Limb (tissue), 2 donors: ENCODE results near the gene CDC25B.

Experiments
- DNase-seq, 2 donors: peaks; one replicate each; pipeline ENCODE4 v3.0.0-alpha.2; 2016; ENCODE audit errors: extremely low spot score in 2 of 2

The CDC25B gene

DNA sequence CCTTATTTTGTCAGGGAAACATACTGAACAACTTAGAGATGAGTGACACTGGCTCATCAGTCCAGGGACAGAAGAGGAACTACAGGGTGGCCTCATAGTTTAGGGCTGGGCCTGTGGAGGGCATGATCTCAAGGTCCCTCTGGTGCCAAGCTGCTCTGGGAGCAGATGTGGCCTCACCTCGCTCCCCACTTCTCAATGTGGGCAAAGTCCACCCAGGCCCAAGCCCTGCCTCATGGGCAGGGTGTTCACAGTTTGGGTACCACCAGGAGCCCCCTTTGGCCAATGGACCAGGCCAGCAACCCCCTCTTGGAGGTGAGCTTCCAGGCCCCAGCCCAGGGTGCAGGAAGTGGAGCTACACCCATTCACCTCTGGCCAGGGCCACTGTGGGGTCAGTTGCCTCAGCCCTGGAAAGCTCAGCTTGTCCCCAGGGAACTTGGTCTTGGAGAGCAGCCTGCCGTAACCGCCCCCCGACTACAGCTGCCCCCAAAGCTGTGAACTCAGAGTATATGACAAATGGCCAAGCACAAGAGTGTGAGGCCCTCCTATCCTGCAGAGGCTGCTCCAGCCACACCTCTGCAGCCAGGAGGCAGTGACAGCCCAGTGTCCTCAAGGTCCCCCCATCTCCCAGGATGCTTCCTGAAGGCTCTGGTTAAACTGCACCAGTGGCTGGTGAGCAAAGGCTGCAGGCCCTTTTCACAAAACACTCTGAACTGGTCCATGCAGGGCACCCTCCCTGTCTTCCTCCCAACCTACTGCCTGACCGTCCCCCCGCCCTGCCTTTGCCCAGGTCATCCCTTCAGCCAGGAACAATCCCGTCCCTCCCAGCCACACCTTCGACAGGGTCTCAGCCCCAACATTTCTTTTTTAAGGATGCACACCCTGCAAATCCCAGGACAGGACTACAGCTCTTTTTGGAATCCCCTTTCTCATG lies 32.2 kb upstream of the CDC25B start:
- DNase-seq: no peak

DNA sequence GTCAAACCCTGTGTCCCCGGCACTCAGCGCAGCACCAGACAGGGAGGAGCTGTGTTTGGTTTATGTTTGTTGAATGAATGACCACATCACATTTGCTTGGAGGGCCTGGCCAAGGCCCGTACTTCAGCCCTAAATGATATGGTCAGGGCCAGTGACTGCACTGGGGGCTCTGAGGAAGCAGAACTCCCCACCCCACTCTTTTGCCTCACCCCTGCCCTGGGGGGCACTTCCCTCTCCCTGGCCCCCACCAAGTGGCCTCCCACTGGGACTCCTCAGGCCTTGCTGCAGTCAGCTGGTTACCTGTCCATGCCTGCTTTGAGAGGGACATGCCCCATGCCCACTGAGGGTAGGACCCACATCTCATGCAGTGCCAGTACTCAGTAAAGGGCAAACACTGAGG lies 31.5 kb upstream of the CDC25B start:
- DNase-seq: no peak

DNA sequence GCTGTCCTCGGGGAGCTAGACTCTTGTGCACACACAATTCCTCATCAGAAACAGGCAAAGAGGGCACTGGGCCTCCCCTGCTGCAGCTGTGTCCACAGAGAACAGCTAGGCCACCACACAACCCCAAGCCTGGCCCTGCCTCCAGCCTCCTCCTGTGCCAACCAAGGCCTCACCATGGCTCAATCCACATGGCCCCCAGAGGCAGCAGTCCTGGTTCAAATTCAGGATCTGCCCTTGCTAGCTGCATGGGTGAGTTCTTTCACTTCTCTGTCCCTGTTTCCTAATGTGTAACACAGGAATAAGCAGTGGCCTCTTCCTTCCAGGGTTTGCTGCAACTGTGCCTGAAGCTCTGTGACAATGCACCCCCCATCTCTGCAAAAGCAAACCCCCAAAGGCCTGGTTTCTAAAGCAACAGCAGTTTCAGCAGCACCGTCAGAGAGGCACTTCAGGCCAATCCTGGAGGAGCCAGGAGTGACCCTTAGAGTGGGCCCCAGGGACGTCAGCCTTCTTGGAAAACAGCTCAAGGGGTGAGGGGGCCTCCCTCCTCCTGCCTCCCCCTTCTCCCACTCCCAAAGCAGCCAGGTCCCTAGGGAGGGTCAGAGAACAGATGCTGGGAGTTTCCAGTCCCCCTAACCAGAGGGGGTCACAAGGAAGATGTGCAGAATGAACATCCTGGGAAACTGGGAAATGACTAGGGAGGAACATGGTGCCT lies 30.8 kb upstream of the CDC25B start:
- DNase-seq: no peak

DNA sequence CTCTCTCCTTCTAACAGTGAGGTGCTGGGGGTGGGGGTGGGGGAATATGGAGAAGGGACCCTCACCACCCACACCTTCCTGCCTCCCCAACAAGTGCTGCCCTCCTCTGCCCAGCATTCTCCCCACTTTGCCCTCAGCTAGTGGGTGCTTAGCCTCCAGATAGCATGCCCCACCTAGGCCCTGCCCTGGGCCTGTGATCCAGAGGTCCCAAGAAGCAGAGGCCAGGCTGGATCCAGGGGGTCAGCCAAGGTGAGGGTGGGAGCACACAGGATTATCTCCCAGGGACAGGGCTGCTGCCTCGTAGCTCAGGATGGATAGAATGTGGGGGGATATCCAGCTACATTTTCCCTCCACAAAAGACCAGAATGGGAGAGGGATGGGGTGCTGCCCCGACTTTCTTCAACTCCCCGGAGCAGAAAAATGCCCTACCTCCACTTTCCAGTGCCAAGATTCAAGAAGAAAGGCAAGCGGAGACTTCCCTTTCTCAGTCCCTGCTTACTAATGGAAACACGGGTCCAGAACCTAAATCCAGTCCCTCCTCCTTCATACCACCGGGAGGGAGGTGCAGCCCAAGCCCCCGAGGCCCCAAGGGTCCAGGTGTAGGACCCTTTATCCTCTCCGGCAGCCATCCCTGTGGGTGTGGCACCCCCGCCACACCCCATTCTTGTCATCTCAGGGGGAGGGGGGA lies 29.5 kb upstream of the CDC25B start:
- DNase-seq: no peak

DNA sequence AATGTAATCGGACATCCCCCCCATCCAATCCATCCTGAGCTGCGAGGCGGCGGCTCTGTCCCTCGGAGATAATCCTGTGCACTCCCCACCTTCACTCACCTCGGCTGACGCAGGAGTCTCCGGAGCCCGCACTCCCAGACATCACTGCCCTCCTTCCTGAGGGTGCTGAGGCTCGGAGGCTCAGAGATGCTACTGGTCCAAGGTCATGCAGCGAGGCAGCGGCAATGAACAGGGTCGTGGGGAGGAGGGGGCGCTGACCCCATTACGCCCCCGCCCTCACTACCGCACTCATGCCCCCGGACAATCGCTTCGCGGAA lies 29.0 kb upstream of the CDC25B start:
- no peak for DNase-seq

DNA sequence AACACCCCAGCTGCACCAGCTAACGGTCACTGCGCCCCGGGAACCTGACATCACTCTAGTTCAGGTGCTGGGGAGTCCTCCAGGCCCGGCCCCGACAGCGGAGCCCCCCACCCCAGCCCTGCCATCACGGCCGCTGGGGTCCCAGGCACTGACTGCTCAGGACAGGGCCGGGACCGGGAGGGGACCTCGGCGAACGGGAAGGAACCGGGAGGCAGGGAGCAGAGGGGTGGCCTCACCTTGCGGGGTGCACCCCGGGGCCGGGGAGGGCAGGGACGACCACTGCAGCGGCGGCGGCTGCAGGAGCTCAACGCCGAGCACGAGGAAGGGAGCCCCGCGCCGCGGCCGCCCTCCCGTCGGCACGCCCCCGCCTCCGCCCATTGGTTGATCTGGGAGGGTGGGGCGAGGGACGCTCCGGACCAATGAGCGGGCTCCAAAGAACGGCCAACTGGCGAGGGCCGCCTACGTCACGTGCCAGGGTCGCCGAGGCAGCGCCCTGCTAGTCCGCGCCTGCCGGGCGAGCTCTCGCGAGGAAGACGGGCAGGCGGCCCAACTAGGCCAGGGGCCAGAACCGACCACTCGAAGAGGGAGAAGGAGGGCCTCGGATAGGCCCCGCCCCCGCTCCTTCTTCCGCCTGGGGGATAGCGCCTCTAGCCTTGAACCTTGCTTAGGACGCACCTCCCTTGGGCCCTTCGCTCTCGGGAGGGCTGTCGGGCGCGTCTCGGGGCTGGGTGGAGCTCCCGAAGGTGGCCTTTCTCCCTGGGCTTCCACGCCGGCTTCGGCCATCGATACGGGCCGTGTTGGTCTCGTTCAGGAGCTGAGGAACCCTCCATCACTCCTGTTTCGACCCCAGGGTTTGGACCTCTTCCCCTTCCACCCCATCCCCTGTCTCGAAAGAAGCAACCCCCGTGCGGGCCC lies 28.4 kb upstream of the CDC25B start, which contains the start of gene ADISSP:
Gene ADISSP (minus strand): TSS at position 327 of the 915 bp plus-strand sequence. CDS start 7,653 bp downstream, outside the sequence.
- DNase-seq: peak; percentile 98

DNA sequence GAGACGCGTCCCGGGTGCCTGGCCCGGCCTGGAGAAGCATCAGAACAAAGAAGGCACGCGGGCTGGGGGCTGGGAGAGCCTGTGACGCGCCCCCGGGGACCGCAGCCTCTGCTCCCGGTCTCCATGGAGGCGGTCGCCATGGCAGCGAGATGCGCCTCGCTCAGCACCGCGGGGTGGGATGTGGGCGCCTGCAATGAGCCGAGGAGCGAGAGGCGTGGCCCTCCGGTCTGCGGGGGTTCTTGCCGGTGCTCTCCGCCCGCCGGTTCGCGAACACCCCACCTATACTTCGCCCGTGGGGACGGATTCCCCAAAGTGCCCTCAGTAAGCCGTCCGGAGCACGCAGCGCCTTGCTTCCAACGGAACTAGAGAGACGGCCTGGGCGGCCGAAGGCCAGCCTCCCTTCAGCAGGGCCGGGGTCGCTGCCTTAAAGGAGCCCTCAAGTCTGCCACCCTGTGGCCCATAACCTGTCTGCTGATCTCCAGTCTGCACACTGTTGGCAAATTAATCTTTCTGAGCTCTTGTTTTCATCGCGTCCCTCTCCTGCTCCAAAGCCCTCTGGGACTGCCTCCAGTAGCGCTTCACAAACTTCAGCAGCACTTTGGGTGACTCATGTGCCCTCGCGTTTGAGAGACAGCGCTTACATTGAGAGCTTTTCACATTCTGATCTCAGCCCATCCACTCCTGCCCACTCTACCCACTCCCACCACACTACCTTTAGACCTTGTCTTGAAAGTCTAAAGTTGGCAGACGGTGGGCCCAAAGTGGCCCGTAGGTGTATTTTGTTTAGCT lies 27.6 kb upstream of the CDC25B start:
- peak; percentile 78 to 89 for DNase-seq

DNA sequence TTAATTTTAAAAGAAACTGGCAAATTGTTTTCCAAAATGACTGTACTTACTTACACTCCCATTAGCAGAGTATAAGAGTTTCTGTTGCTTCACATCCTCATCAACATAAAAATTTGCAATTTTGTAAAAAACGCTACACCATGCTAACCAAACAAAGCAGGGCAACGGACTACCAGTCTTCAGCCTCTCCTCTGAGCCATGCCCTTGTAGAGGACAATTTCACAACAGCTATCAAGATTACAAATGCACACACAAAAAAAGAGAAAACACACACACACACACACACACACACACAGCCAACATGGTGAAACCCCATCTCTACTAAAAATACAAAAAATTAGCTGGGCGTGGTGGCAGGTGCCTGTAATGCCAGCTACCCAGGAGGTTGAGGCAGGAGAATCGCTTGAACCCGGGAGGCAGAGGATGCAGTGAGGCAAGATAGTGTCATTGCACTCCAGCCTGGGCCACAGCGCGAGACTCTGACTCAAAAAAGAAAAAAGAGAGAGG lies 24.5 kb upstream of the CDC25B start:
- no peak for DNase-seq

DNA sequence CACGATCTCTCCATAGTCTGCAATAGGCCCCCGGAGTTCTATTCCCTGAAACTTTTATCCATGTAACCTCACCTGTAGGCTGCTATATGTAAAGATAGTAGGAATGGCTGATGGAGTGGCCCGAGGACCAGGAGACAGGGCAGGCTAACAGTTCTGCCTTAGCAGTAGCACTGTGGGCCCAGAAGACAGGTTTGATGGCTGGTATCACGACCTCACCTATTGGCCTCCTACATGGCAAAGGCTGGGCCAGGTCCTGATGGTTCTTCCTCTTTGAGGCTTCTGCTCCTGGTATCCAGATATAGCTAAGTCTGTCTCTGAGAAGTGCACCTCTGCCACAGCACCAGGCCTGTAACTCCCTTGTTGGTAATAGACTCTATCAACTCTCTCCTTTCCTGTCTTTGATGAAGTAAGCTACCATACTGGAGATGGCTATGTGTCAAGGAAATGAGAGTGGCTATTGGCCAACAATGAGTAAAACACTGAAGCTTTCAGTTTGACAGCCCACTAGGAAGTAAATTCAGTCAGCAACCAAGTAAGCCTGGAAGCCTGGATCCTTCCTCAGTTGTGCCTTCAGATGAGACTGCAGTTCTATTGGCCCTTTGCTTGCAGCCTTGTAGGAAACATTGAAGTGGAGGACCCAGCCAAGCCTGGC lies 20.5 kb upstream of the CDC25B start:
- no peak for DNase-seq

DNA sequence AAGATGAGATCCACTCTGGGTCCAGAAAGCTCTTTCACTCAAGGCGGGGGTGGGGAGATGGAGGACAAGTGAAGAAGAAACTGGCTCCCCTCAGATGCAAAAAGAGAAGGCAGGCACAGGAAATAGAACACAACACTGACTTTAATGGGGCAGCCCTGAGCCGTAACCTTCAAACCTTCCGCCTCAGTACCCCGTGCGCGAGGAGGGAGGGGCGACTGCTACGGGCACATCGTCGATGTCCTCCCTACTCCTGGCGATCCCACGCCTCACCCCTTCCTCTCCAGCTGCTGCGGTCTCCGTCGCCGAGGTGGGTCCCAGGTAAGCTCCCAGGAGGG lies 18.8 kb upstream of the CDC25B start:
- no peak for DNase-seq

DNA sequence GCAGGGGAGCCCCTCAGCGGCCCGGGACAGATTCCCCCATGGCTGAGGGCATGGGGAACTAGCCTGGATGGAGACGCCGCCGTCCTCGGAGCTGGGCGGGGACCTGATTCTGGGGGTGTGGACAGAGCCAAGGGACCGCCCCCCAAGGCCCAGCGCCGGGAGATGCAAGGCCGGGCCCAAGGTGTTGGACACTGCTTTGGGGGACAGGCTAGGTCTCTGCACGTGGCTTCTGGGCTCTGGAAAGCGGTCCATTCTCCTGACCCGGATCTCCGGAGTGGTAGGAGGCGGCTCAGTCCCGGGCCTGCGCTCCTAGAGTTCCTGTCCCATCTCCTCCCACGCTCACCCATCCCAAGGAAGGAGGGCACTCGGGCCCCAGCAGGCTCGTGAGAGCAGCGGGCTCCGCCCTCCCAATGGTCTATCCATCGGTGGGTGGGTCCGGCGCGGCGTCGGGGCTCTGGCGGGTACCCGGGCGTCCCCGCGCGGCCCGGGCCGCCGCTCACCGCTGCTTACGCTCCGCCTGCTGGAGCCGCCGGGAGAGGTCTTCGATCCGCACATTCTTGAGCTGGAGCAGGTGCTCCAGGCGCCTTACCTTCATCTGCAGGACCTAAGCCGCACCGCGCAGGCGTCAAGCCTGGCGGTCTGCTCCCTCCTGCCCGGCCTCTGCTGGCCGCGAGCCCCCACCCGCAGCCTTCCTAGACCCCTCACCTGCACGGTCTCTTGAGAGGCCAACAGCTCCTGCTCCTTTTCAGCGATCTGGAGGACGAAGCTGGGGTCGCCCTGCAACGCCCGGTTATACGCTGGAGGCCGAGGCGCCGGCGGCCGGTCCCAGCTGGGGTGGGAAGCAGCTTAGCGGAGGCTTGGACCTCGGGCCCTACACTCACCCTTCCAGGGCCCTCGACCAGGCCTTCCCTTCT lies 18.1 kb upstream of the CDC25B start:
- DNase-seq: peak in 1 of 2 donors; percentile 57

DNA sequence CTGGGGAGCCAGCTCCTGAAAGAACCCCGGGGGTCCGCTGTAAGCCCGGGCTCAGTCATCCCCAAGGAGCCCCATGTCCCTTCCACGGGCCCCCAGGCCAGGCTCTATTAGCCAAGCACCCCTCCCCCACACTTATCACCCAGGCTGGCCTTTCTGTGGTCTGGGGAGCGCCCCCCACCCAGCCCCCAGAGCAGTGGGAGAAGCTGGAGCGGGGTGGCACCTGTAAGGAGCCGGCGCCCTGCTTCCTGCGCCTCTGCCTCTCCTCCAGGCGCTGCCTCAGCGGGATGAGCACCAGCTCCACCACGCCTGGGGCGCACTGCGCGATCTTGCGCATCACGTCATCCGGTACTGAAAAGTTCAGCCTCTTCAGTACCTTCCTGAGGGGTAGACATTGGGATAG lies 17.1 kb upstream of the CDC25B start:
- peak in 1 of 2 donors; percentile 36 for DNase-seq

DNA sequence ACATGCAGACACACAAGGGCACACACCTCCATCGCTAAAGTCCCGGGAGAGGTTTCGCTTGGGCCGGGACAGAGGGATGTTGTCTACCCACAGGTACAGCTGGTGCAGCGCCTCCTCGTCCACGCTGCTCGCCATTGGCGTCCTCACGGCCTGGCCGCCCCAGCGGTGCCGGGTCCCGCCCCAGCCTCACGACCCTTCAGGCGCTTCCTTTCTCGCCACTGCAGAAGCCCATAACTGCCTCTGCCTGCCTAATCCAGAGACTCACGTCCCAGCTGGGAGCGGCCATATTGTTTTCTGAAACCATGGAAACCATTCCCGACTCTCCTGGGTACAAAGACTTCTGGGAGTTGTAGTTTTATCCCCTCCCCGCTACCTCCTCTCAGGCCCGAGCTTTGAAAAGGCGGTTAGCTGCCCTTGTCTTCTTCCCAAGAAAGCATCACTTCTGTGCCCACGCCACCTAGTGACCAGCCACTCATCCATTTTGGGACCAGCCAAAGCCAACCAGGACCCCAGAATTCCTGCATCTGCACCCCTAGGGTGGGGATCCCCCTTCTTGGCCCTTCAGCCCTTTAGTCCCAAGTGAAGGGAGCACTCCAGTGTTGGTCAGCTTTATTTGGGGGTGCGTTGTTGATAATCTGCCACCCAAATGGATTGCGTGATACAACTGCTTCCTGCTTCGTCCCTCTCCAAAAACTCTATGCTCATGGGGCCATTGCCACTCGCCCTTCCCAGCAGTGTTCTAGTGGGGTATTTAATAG lies 14.8 kb upstream of the CDC25B start, which contains the start of gene SPEF1:
Gene SPEF1 (minus strand): TSS at position 296 of the 758 bp plus-strand sequence. CDS start 161 bp downstream, at position 135.
- DNase-seq: peak; percentile 84 to 94

DNA sequence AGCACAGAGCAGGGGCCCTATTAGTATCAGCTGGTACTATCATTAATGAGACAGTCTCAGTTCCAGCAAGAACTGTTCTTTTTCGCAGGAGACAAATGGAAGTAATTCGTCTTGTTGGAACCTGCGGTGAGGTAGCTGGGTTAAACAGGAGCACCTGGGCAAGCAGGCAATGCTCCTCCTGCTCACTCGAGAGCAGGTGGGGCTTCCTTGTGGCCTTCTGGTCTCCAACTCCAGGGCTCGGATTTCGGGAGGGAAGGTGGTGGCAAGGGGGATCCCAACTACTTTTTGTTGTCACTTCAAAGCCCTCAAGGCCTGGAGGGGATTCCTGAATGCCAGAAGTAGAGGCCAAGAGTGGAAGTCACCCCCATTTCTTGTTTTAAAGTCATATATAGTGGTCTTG lies 13.5 kb upstream of the CDC25B start:
- DNase-seq: no peak

DNA sequence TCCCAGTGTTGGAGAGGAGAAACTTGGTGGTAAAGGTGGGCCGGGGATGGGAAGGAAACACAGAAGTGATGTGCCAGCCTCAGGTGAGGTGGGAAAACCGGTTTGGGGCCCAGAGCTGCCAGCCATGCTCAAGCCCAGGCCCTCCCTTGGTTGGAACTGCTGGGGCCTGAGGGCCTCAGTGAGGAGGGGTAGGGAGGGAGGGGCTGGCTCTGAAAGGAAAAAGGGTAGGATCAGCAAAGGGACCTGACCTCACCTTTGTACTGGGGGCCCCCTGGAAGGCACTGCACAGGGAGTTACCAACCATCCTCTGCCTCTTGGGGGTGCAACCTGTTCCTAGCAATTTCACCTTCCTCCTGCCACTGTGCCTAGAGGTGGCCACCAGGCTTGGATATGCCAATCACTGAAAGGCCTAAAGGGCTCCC lies 13.0 kb upstream of the CDC25B start:
- DNase-seq: peak in 1 of 2 donors; percentile 27

DNA sequence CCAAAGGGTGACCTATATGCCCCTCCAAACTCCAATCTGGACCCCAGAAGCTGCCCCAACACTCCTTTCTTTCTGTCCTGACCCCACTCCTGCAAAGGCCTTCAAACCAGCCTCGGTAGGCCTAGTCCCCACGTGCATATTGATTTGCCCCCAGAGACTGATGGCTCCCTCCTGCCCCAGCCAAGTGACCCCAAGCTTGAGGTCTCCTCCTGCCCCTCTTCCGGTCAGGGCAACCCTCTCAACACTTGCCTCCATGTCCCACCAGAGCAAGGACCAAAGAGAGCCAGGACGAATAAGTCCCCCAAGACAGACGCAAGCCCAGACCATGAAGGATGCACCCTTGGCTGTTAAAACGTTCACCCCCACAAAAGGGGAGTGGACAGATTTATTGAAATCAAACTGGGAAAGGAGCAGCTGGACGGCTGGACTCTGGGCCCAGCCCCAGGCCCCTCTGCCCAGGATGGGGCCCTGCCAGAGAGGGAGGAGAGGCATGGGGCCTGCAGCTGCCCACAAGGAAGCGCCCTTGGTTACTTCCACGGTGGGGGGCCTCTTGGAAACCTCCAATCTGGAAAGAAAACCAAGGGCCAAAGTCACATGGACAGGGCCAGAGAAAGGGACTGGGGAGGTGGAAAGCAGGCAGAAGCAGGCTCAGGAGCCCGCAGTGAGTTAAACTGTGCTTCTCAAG lies 12.5 kb upstream of the CDC25B start:
- DNase-seq: peak in 1 of 2 donors; percentile 21
